Natural killer cell (primary cell): Measurements from ENCODE around the gene SPSB2. TPM values are rescaled to one million over a fixed set of nuclear protein-coding genes. Genes with fewer than 3 reads are reported as not detected.
A peak's percentile ranks its signal among the peaks of the same experiment; 100 is the strongest.
"Not testable (repeated sequence)": the region's sequence is repeated elsewhere in the genome, so short reads cannot be mapped to it uniquely, and the experiment has no call there.

Source experiments
- ATAC-seq, 3 donors: fragments of 150-1000 bp in 2 of 3; fragments of 200-7000 bp in 1 of 3; cut with Tn5 transposase; 1 replicate in 1 of 3; 2 replicates in 2 of 3; pipeline ENCODE4 v1.10.0; 2021; ENCODE audit warnings: mild to moderate bottlenecking in 2 of 3, moderate library complexity in 2 of 3
- DNase-seq, 2 donors: peaks; one replicate each; pipeline versions ENCODE4 v3.0.0 to v3.0.0-alpha.2; 2013 to 2021; ENCODE audit warnings: mixed read lengths in 1 of 2
- H3K27ac ChIP-seq: one replicate; pipeline ENCODE4 v1.5.1; 2013; ENCODE audit warnings: mild to moderate bottlenecking, low read length
- H3K27me3 ChIP-seq: one replicate; pipeline ENCODE4 v1.6.1; 2013; ENCODE audit warnings: low read length; ENCODE audit not compliant: control insufficient read depth, insufficient read depth
- H3K36me3 ChIP-seq: one replicate; pipeline ENCODE4 v1.6.1; 2013; ENCODE audit warnings: low read length; ENCODE audit not compliant: control insufficient read depth, insufficient read depth
- H3K4me1 ChIP-seq: one replicate; pipeline ENCODE4 v1.6.1; 2013; ENCODE audit warnings: low read length; ENCODE audit not compliant: control insufficient read depth, insufficient read depth
- H3K4me3 ChIP-seq: one replicate; pipeline ENCODE4 v1.5.1; 2013; ENCODE audit warnings: low read length
- H3K9me3 ChIP-seq: one replicate; pipeline ENCODE4 v1.6.1; 2013; ENCODE audit warnings: low read length; ENCODE audit not compliant: control insufficient read depth, insufficient read depth
- H3K27ac Mint-ChIP-seq, 2 donors: one replicate each; pipeline ENCODE4 v1.8.0; 2022; ENCODE audit warnings: mild to moderate bottlenecking in 2 of 2, mixed read lengths in 2 of 2, moderate library complexity in 1 of 2
- H3K27me3 Mint-ChIP-seq, 2 donors: one replicate each; pipeline ENCODE4 v1.8.0; 2022; ENCODE audit warnings: low read depth in 2 of 2, mixed read lengths in 2 of 2
- H3K36me3 Mint-ChIP-seq: one replicate; pipeline ENCODE4 v1.8.0; 2022; ENCODE audit warnings: mixed read lengths
- H3K4me1 Mint-ChIP-seq, 2 donors: one replicate each; pipeline ENCODE4 v1.8.0; 2022; ENCODE audit warnings: mixed read lengths in 2 of 2
- H3K4me3 Mint-ChIP-seq: one replicate; pipeline ENCODE4 v1.8.0; 2022; ENCODE audit warnings: mild to moderate bottlenecking, moderate library complexity, mixed read lengths
- H3K9me3 Mint-ChIP-seq, 2 donors: one replicate each; pipeline ENCODE4 v1.8.0; 2022; ENCODE audit warnings: mixed read lengths in 2 of 2
- WGBS: methylation state at CpG from one replicate; pipeline ENCODE4 v1.1.7; 2013; ENCODE audit warnings: missing lambda C conversion rate; ENCODE audit not compliant: insufficient coverage; 5-methylcytosine and 5-hydroxymethylcytosine counted together
- intact Hi-C: fragments of 100-400 bp; cut with micrococcal nuclease; formaldehyde crosslinking; loops from one replicate; pipeline ENCODE4 v1.14.2; 2022
- total RNA-seq, 4 donors: library from RNA; stranded (reverse); fragments of 120-200 nt in 1 of 4; gene quantifications; one replicate each; pipeline versions ENCODE4 v1.2.3 to v1.2.4, GENCODE V29; 2013 to 2022
- TF ChIP-seq, protein P1 (sequence below): fragments of 200-600 bp; IDR thresholded peaks from one replicate; pipeline ENCODE4 v1.8.0; 2022; ENCODE audit warnings: antibody characterized with exemption

SPSB2 gene
- total RNA-seq, 3 donors from 2014 or later (not counting 1 experiment from before 2014, with no cell fraction given), result 8.1 to 19.1 (median 8.4) TPM

DNA sequence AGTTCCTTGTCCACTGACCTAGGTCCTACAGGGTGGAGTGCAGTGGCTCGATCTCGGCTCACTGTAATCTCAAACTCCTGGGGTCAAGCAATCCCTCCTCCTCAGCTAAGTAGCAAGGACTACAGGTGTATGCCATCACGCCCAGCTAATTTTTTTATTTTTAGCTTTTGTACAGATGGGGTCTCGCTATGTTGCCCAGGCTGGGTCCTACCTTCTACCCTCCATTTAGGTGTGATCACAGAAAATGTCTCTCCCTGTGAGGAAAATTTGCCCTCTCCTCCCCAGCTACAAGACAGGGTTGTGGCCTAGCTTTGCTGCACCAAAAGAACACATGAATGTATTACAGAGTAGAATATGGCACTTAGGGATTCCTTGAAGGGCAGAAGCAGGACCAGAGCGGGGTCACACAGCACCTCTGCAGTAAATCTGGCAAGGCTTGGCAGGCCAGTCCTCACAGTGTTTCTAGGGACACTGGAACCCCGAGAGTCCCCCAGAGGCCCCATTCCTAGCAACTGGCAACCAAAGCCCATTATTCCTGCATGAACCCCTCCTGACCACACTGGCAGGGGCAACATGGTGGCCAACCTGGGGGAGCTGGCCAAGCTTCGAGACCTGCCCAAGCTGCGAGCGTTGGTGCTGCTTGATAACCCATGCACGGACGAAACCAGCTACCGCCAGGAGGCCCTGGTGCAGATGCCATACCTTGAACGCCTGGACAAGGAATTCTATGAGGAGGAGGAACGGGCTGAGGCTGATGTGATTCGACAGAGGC lies 39.2 kb upstream of the SPSB2 start:
- ATAC-seq, result no peak
- peaks cover 0 to 6% of the 10 kb centered on the region in 2 donors for H3K27me3 Mint-ChIP-seq

DNA sequence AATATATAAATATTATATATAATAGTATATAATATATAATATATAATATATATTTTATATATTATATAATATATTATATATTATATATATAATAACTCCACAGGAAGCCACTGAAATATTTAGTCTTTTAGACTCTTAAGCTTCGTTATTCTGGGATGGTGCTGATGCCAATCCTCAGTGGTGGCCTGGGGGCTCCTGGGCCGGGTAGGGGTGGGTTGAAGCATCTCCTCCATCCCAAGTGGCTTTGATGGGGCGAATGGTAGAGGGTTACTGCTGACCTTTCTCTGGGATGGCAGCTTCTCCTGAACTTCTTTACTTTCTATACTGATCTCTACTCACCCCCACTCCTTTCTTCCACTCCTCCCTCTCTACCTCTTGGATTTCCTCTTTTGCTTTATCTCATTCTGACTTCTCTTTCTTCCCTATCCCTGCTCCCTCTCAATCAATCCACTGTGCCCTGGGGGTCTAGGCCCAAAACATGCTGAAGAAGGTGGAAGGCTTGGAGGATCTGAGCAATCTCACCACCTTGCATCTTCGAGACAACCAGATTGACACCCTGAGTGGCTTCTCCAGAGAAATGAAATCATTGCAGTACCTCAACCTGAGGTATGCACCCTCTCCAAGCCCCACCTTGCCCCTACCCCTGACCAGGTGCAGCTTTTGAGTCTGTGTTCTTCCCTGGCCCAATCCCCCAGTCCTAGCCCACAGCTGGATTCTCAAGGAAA lies 36.5 kb upstream of the SPSB2 start:
- intact Hi-C loops, result no loop called here
- H3K27ac Mint-ChIP-seq, result no peak overlapping the region
- Histone ChIP-seq H3K4me3 (no peak overlapping the region), H3K27ac (no peak overlapping the region), H3K27me3 (no peaks in the 10 kb centered on the region), H3K4me1 (peaks cover 16% of the 10 kb centered on the region), H3K9me3 (no peaks in the 10 kb centered on the region), H3K36me3 (no peaks in the 10 kb centered on the region)
- H3K27me3 Mint-ChIP-seq, result peaks cover 0 to 6% of the 10 kb centered on the region in 2 donors
- ATAC-seq (no peak), DNase-seq (no peak)
- no peaks in the 10 kb centered on the region for H3K36me3 Mint-ChIP-seq
- WGBS, result 100% methylated on average over 4 of the region's 4 CpGs
- TF ChIP-seq, protein P1, sequence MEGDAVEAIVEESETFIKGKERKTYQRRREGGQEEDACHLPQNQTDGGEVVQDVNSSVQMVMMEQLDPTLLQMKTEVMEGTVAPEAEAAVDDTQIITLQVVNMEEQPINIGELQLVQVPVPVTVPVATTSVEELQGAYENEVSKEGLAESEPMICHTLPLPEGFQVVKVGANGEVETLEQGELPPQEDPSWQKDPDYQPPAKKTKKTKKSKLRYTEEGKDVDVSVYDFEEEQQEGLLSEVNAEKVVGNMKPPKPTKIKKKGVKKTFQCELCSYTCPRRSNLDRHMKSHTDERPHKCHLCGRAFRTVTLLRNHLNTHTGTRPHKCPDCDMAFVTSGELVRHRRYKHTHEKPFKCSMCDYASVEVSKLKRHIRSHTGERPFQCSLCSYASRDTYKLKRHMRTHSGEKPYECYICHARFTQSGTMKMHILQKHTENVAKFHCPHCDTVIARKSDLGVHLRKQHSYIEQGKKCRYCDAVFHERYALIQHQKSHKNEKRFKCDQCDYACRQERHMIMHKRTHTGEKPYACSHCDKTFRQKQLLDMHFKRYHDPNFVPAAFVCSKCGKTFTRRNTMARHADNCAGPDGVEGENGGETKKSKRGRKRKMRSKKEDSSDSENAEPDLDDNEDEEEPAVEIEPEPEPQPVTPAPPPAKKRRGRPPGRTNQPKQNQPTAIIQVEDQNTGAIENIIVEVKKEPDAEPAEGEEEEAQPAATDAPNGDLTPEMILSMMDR, result no peak
- no peaks in the 10 kb centered on the region for H3K9me3 Mint-ChIP-seq
- H3K4me3 Mint-ChIP-seq, result no peak overlapping the region
- H3K4me1 Mint-ChIP-seq, result peaks cover 9 to 21% of the 10 kb centered on the region in 2 donors

More for the DNA sequence above, 39.2 kb upstream of the SPSB2 start:
- Mint-ChIP-seq H3K4me3 (peak overlapping the region; percentile 66), H3K4me1 (peaks cover 16 to 41% of the 10 kb centered on the region in 2 donors), H3K27ac (peak overlapping the region in 1 of 2 donors; percentile 95), H3K9me3 (no peaks in the 10 kb centered on the region), H3K36me3 (no peaks in the 10 kb centered on the region)
- Histone ChIP-seq H3K27me3 (no peaks in the 10 kb centered on the region), H3K4me1 (peaks cover 16% of the 10 kb centered on the region), H3K9me3 (no peaks in the 10 kb centered on the region), H3K36me3 (no peaks in the 10 kb centered on the region), H3K4me3 (no peak overlapping the region), H3K27ac (no peak overlapping the region)
- intact Hi-C loops, result no loop called here
- no peak for DNase-seq
- WGBS, result 94% methylated on average over 15 of the region's 15 CpGs
- TF ChIP-seq, protein P1, result no peak

DNA sequence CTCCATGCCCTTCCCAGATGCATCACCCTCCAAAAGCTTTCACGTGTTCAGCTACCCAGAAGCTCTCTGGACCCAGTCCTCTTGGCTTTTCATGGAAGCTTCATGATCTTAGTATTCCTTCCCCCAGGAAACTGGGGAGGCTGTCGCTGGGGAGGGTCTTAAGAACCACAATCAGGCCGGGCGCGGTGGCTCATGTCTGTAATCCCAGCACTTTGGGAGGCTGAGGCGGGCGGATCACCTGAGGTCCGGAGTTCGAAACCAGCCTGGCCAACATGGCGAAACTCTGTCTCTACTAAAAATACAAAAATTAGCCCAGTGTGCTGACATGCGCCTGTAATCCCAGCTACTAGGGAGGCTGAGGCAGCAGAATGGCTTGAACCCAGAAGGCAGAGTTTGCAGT lies 35.0 kb upstream of the SPSB2 start:
- ATAC-seq, H3K4me3 ChIP-seq, DNase-seq, H3K27me3 ChIP-seq, H3K9me3 Mint-ChIP-seq, H3K36me3 Mint-ChIP-seq, H3K27ac ChIP-seq, H3K4me1 Mint-ChIP-seq, H3K27ac Mint-ChIP-seq, H3K36me3 ChIP-seq, intact Hi-C loops, H3K4me3 Mint-ChIP-seq, H3K27me3 Mint-ChIP-seq, H3K9me3 ChIP-seq: not testable (repeated sequence)
- 94% methylated on average over 11 of the region's 11 CpGs for WGBS
- peaks cover 14% of the 10 kb centered on the region for H3K4me1 ChIP-seq

DNA sequence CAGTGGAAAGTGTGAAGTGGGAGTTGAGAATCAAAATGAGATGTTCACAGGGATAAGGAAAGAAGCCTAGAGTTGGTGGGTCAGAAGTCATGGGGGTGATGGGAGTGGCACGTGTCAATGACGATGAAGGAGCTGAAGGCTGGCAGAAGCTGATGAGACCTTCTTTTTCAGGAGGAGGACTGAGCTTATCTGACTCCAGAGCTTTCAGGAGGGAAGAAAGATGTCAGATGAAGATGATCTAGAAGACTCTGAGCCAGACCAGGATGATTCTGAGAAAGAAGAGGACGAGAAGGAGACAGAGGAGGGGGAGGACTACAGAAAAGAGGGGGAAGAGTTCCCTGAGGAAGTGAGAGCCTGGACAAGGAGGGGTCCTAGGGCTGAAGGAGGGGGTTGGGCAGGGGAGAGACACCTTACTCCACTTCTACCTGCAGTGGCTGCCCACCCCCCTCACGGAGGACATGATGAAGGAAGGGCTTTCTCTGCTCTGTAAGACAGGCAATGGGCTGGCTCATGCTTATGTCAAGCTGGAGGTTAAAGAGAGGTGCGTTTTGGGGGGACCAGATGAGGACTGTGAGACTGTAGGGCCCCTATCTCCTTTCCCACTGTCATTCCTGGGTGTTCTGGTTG lies 32.4 kb upstream of the SPSB2 start:
- Histone ChIP-seq H3K9me3 (no peaks in the 10 kb centered on the region), H3K27ac (peak overlapping the region; percentile 95), H3K27me3 (no peaks in the 10 kb centered on the region), H3K36me3 (no peaks in the 10 kb centered on the region), H3K4me3 (no peak overlapping the region), H3K4me1 (peaks cover 14% of the 10 kb centered on the region)
- DNase-seq (no peak), ATAC-seq (no peak)
- intact Hi-C loops, result no loop called here
- no peak overlapping the region for H3K4me3 Mint-ChIP-seq
- WGBS, result 85% methylated on average over 5 of the region's 5 CpGs
- TF ChIP-seq, protein P1, result no peak
- H3K9me3 Mint-ChIP-seq, result no peaks in the 10 kb centered on the region
- H3K27me3 Mint-ChIP-seq, result no peaks in the 10 kb centered on the region
- no peak overlapping the region for H3K27ac Mint-ChIP-seq
- no peaks in the 10 kb centered on the region for H3K4me1 Mint-ChIP-seq
- no peaks in the 10 kb centered on the region for H3K36me3 Mint-ChIP-seq
